Liver (tissue), 9 donors: Measurements from ENCODE around the gene FAM131C. TPM values are rescaled to one million over a fixed set of nuclear protein-coding genes. Genes with fewer than 3 reads are reported as not detected.

ENCODE experiments used
- DNase-seq: peaks from one replicate; pipeline ENCODE4 v3.0.0-alpha.2; 2017; ENCODE audit warnings: low spot score
- H3K27ac ChIP-seq, 2 donors: one replicate each; pipeline ENCODE4 v1.7.0; 2013; ENCODE audit warnings: inconsistent platforms in 2 of 2, low read length in 2 of 2, control low read depth in 1 of 2, low read depth in 1 of 2, mild to moderate bottlenecking in 1 of 2
- H3K27me3 ChIP-seq, 4 donors: one replicate each; pipeline versions ENCODE4 v1.6.1 to v1.7.0; 2013; ENCODE audit warnings: low read length in 3 of 4, inconsistent platforms in 1 of 4, mild to moderate bottlenecking in 1 of 4, moderate library complexity in 1 of 4; ENCODE audit not compliant: control insufficient read depth in 4 of 4, insufficient read depth in 4 of 4
- H3K36me3 ChIP-seq, 4 donors: one replicate each; pipeline versions ENCODE4 v1.6.1 to v1.7.0; 2013; ENCODE audit warnings: low read length in 3 of 4, mild to moderate bottlenecking in 3 of 4, low read depth in 1 of 4, moderate library complexity in 1 of 4; ENCODE audit not compliant: control insufficient read depth in 4 of 4, insufficient read depth in 3 of 4
- H3K4me1 ChIP-seq, 4 donors: one replicate each; pipeline versions ENCODE4 v1.6.1 to v1.7.0; 2013; ENCODE audit warnings: low read length in 3 of 4, mild to moderate bottlenecking in 3 of 4, moderate library complexity in 1 of 4; ENCODE audit not compliant: control insufficient read depth in 4 of 4, insufficient read depth in 4 of 4
- H3K4me3 ChIP-seq, 3 donors: one replicate each; pipeline versions ENCODE4 v1.6.1 to v1.7.0; 2013; ENCODE audit warnings: low read length in 3 of 3, control low read depth in 1 of 3, low read depth in 1 of 3, mild to moderate bottlenecking in 1 of 3
- H3K9ac ChIP-seq, 2 donors: one replicate each; pipeline ENCODE4 v1.7.0; 2013; ENCODE audit warnings: low read length in 2 of 2, mild to moderate bottlenecking in 2 of 2, moderate library complexity in 2 of 2, control low read depth in 1 of 2, low read depth in 1 of 2
- H3K9me3 ChIP-seq, 4 donors: one replicate each; pipeline versions ENCODE4 v1.6.1 to v1.7.0; 2013; ENCODE audit warnings: low read length in 3 of 4; ENCODE audit not compliant: control insufficient read depth in 4 of 4
- EGR1 ChIP-seq, 2 donors: IDR thresholded peaks; 2 replicates each; pipeline ENCODE4 v1.6.1; 2016 to 2018; ENCODE audit warnings: antibody characterized with exemption in 2 of 2, low read depth in 2 of 2
- FOXA1 ChIP-seq: IDR thresholded peaks from 2 replicates; pipeline ENCODE4 v1.6.1; 2016; ENCODE audit warnings: antibody characterized with exemption
- FOXA2 ChIP-seq: IDR thresholded peaks from 2 replicates; pipeline ENCODE4 v1.6.1; 2016; ENCODE audit warnings: antibody characterized with exemption
- GABPA ChIP-seq, 2 donors: IDR thresholded peaks in 1 of 2; conservative IDR thresholded peaks in 1 of 2; 2 replicates each; pipeline ENCODE4 v1.6.1; 2016; ENCODE audit warnings: antibody characterized with exemption in 2 of 2, mild to moderate bottlenecking in 1 of 2, moderate library complexity in 1 of 2
- HNF4A ChIP-seq, 2 donors: conservative IDR thresholded peaks; 2 replicates each; pipeline ENCODE4 v1.6.1; 2016; ENCODE audit warnings: antibody characterized with exemption in 2 of 2, mild to moderate bottlenecking in 2 of 2
- HNF4G ChIP-seq: IDR thresholded peaks from 2 replicates; pipeline ENCODE4 v1.6.1; 2016; ENCODE audit warnings: antibody characterized with exemption
- JUND ChIP-seq, 2 donors: IDR thresholded peaks; 2 replicates each; pipeline ENCODE4 v1.6.1; 2016; ENCODE audit warnings: antibody characterized with exemption in 2 of 2
- NR2F2 ChIP-seq: IDR thresholded peaks from 2 replicates; pipeline ENCODE4 v1.6.1; 2016; ENCODE audit warnings: antibody characterized with exemption
- RAD21 ChIP-seq, 2 donors: IDR thresholded peaks; 2 replicates each; pipeline ENCODE4 v1.6.1; 2016; ENCODE audit warnings: antibody characterized with exemption in 2 of 2, mild to moderate bottlenecking in 2 of 2
- RXRA ChIP-seq, 2 donors: IDR thresholded peaks; 2 replicates each; pipeline ENCODE4 v1.6.1; 2017 to 2018; ENCODE audit warnings: antibody characterized with exemption in 2 of 2, mild to moderate bottlenecking in 1 of 2
- SP1 ChIP-seq: IDR thresholded peaks from 2 replicates; pipeline ENCODE4 v1.6.1; 2018; ENCODE audit warnings: antibody characterized with exemption, mild to moderate bottlenecking
- TAF1 ChIP-seq: conservative IDR thresholded peaks from 2 replicates; pipeline ENCODE4 v1.6.1; 2016; ENCODE audit warnings: antibody characterized with exemption, mild to moderate bottlenecking
- YY1 ChIP-seq: IDR thresholded peaks from 2 replicates; pipeline ENCODE4 v1.6.1; 2016; ENCODE audit warnings: antibody characterized with exemption, mild to moderate bottlenecking
- WGBS: extraction: QIAGEN DNeasy Blood & Tissue Kit; methylation state at CpG from one replicate; pipeline ENCODE4 v1.1.7; 2013; 5-methylcytosine and 5-hydroxymethylcytosine counted together
- polyA plus RNA-seq, 2 donors: library from polyadenylated mRNA; stranded (reverse) in 1 of 2; unstranded in 1 of 2; fragments of 200-250 nt in 1 of 2; fragments of >200 nt in 1 of 2; fragmentation: Nextera tagmentation in 1 of 2; extraction: Ambion mirVana in 1 of 2; gene quantifications; one replicate each; pipeline versions ENCODE4 v1.2.1 to v1.2.3, GENCODE V29; 2013 to 2015
- total RNA-seq, 2 donors: library from RNA; depleted of rRNA; stranded (reverse); fragments of >200 nt; gene quantifications; one replicate each; pipeline ENCODE4 v1.2.3, GENCODE V29; 2014
- TF ChIP-seq, protein P1 (sequence below): IDR thresholded peaks from 2 replicates; pipeline ENCODE4 v1.6.1; 2016; ENCODE audit warnings: antibody characterized with exemption
- TF ChIP-seq, protein P2 (sequence below): fragments of 150-350 bp; IDR thresholded peaks from 2 replicates; pipeline ENCODE4 v1.5.1; 2017; ENCODE audit warnings: improper control_type of control experiment, low read depth, low read length; ENCODE audit not compliant: missing input control
- TF ChIP-seq, protein P3 (sequence below): IDR thresholded peaks from 2 replicates; pipeline ENCODE4 v1.6.1; 2016; ENCODE audit warnings: antibody characterized with exemption, mild to moderate bottlenecking
- TF ChIP-seq, protein P4 (sequence below): IDR thresholded peaks from 2 replicates; pipeline ENCODE4 v1.6.1; 2016; ENCODE audit warnings: antibody characterized with exemption
- TF ChIP-seq, protein P5 (sequence below): IDR thresholded peaks from 2 replicates; pipeline ENCODE4 v1.6.1; 2016; ENCODE audit warnings: antibody characterized with exemption
- donor health status: healthy.
- donor health status: healthy.
- donor health status: healthy.
- donor health status: healthy.
- donor health status: healthy.

FAM131C gene
- total and polyA plus RNA-seq, 4 donors = 0.05 to 0.92 TPM; not detected in 2

DNA sequence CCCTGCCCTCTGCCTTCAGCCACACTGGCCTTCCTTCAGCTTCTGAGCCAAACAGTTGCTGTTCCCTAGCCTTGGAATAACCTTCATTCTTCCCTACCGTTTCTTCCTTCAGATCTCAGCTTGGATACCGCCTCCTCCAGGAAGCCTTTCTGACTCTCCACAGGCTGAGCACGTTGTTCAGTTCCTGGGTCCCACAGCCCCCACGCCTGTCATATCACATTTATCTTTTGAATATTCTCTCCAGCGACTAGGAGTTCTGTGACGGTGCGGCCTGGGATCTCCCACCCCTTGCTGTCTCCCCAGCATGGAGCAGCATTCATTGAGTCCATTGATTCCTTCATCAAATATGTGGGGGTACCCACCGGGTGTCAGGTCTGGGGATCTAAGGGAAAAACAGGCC, 43.2 kb upstream of the FAM131C start (continued):
- TF ChIP-seq, protein P1, sequence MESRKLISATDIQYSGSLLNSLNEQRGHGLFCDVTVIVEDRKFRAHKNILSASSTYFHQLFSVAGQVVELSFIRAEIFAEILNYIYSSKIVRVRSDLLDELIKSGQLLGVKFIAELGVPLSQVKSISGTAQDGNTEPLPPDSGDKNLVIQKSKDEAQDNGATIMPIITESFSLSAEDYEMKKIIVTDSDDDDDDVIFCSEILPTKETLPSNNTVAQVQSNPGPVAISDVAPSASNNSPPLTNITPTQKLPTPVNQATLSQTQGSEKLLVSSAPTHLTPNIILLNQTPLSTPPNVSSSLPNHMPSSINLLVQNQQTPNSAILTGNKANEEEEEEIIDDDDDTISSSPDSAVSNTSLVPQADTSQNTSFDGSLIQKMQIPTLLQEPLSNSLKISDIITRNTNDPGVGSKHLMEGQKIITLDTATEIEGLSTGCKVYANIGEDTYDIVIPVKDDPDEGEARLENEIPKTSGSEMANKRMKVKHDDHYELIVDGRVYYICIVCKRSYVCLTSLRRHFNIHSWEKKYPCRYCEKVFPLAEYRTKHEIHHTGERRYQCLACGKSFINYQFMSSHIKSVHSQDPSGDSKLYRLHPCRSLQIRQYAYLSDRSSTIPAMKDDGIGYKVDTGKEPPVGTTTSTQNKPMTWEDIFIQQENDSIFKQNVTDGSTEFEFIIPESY = no peak

DNA sequence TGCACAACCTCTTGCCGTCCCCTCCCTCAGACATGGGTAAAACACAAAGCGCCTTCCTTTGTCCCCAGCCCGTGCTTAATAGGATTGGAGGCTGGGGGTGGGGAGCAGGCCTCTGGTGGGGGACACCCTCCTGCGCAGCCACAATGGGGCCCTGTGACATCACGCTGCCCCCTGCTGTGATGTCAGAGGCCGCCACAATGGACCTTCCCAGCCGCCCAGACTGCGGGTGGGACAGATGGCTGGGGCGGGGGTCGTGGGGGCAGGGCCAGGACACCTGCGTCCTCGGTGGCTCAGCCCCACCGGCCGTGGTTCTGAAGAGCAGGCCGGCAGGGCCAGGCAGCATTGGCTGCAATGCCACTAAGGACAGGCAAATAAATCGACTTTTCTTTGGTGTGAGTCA, 42.6 kb upstream of the FAM131C start:
- Histone ChIP-seq H3K4me3 (no peak overlapping the region), H3K9ac (no peak overlapping the region), H3K36me3 (no peaks in the 10 kb centered on the region), H3K4me1 (peaks cover 6 to 19% (median 11%) of the 10 kb centered on the region in 4 donors), H3K27ac (no peak overlapping the region), H3K9me3 (no peaks in the 10 kb centered on the region), H3K27me3 (no peaks in the 10 kb centered on the region)
- no peak for DNase-seq
- TF ChIP-seq, protein P2, sequence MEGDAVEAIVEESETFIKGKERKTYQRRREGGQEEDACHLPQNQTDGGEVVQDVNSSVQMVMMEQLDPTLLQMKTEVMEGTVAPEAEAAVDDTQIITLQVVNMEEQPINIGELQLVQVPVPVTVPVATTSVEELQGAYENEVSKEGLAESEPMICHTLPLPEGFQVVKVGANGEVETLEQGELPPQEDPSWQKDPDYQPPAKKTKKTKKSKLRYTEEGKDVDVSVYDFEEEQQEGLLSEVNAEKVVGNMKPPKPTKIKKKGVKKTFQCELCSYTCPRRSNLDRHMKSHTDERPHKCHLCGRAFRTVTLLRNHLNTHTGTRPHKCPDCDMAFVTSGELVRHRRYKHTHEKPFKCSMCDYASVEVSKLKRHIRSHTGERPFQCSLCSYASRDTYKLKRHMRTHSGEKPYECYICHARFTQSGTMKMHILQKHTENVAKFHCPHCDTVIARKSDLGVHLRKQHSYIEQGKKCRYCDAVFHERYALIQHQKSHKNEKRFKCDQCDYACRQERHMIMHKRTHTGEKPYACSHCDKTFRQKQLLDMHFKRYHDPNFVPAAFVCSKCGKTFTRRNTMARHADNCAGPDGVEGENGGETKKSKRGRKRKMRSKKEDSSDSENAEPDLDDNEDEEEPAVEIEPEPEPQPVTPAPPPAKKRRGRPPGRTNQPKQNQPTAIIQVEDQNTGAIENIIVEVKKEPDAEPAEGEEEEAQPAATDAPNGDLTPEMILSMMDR = no peak
- no peak for TF ChIP-seq JUND (IDR thresholded peaks at IDR 0.05)
- TF ChIP-seq RXRA (IDR thresholded peaks at IDR 0.05) = no peak
- no peak for TF ChIP-seq TAF1
- TF ChIP-seq EGR1 (IDR thresholded peaks at IDR 0.05; ENCODE audit: low read depth in 2 of 2) = no peak
- TF ChIP-seq, protein P3, sequence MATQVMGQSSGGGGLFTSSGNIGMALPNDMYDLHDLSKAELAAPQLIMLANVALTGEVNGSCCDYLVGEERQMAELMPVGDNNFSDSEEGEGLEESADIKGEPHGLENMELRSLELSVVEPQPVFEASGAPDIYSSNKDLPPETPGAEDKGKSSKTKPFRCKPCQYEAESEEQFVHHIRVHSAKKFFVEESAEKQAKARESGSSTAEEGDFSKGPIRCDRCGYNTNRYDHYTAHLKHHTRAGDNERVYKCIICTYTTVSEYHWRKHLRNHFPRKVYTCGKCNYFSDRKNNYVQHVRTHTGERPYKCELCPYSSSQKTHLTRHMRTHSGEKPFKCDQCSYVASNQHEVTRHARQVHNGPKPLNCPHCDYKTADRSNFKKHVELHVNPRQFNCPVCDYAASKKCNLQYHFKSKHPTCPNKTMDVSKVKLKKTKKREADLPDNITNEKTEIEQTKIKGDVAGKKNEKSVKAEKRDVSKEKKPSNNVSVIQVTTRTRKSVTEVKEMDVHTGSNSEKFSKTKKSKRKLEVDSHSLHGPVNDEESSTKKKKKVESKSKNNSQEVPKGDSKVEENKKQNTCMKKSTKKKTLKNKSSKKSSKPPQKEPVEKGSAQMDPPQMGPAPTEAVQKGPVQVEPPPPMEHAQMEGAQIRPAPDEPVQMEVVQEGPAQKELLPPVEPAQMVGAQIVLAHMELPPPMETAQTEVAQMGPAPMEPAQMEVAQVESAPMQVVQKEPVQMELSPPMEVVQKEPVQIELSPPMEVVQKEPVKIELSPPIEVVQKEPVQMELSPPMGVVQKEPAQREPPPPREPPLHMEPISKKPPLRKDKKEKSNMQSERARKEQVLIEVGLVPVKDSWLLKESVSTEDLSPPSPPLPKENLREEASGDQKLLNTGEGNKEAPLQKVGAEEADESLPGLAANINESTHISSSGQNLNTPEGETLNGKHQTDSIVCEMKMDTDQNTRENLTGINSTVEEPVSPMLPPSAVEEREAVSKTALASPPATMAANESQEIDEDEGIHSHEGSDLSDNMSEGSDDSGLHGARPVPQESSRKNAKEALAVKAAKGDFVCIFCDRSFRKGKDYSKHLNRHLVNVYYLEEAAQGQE = no peak
- TF ChIP-seq, protein P4, sequence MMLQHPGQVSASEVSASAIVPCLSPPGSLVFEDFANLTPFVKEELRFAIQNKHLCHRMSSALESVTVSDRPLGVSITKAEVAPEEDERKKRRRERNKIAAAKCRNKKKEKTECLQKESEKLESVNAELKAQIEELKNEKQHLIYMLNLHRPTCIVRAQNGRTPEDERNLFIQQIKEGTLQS = no peak
- no peak for TF ChIP-seq YY1
- TF ChIP-seq, protein P1 = no peak
- TF ChIP-seq GABPA (IDR thresholded peaks at IDR 0.05 in 1 of 2, conservative IDR thresholded peaks at IDR 0.05 in 1 of 2) = no peak
- no peak for TF ChIP-seq FOXA1
- no peak for TF ChIP-seq FOXA2
- TF ChIP-seq, protein P5, sequence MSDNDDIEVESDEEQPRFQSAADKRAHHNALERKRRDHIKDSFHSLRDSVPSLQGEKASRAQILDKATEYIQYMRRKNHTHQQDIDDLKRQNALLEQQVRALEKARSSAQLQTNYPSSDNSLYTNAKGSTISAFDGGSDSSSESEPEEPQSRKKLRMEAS = no peak
- no peak for TF ChIP-seq SP1
- no peak for TF ChIP-seq HNF4A (conservative IDR thresholded peaks at IDR 0.05)
- no peak for TF ChIP-seq NR2F2
- no peak for TF ChIP-seq RAD21 (IDR thresholded peaks at IDR 0.05)
- no peak for TF ChIP-seq HNF4G
- WGBS = 53% methylated on average over 16 of the region's 16 CpGs
